ENCODE results near the gene SLC5A6.
"Not testable (repeated sequence)": the region's sequence is repeated elsewhere in the genome, so short reads cannot be mapped to it uniquely, and the experiment has no call there.

SLC5A6 gene

GRCh38 chr2:27203741-27204140, 8.3 kb downstream of the SLC5A6 start:
- no peak for DNase-seq

GRCh38 chr2:27202854-27203253, 9.2 kb downstream of the SLC5A6 start:
- DNase-seq = no peak

- no peak for DNase-seq
Observed at GRCh38 chr2:27201675-27202074, 10.4 kb downstream of the SLC5A6 start.

GRCh38 chr2:27199241-27199640, 12.8 kb downstream of the SLC5A6 start:
- DNase-seq = no peak

GRCh38 chr2:27198627-27199026, 13.4 kb downstream of the SLC5A6 start:
- DNase-seq = no peak

- not testable (repeated sequence) for DNase-seq
Observed at GRCh38 chr2:27198068-27198467, 14.0 kb downstream of the SLC5A6 start.

GRCh38 chr2:27195799-27196198, 16.3 kb downstream of the SLC5A6 start:
- not testable (repeated sequence) for DNase-seq

GRCh38 chr2:27194538-27195354, 17.3 kb downstream of the SLC5A6 start:
- no peak for DNase-seq

GRCh38 chr2:27191070-27191829, 20.8 kb downstream of the SLC5A6 start:
- DNase-seq = no peak

GRCh38 chr2:27189989-27190388, 22.1 kb downstream of the SLC5A6 start:
- no peak for DNase-seq

- DNase-seq = no peak
Observed at GRCh38 chr2:27186613-27187345, 25.3 kb downstream of the SLC5A6 start.

- no peak for DNase-seq
Observed at GRCh38 chr2:27185331-27186026, 26.6 kb downstream of the SLC5A6 start.

- no peak for DNase-seq
Observed at GRCh38 chr2:27184115-27184514, 28.0 kb downstream of the SLC5A6 start.

- no peak for DNase-seq
Observed at GRCh38 chr2:27182346-27182745, 29.7 kb downstream of the SLC5A6 start.

GRCh38 chr2:27179344-27180000, 32.6 kb downstream of the SLC5A6 start:
- DNase-seq = no peak

GRCh38 chr2:27178469-27178868, 33.6 kb downstream of the SLC5A6 start:
- no peak for DNase-seq

GRCh38 chr2:27177441-27178351, 34.4 kb downstream of the SLC5A6 start:
- DNase-seq = no peak

GRCh38 chr2:27175781-27176180, 36.3 kb downstream of the SLC5A6 start:
- DNase-seq = not testable (repeated sequence)

GRCh38 chr2:27175330-27175729, 36.7 kb downstream of the SLC5A6 start:
- no peak for DNase-seq

- no peak for DNase-seq
Observed at GRCh38 chr2:27174638-27175037, 37.4 kb downstream of the SLC5A6 start.

GRCh38 chr2:27171351-27171848, 40.7 kb downstream of the SLC5A6 start:
- no peak for DNase-seq

All from activated gamma-delta T cell (primary cell).